Thoracic aorta (tissue), 2 donors: Measurements from ENCODE around the gene APOBEC3H. TPM values are rescaled to one million over a fixed set of nuclear protein-coding genes. Genes with fewer than 3 reads are reported as not detected.

Experiments
- total RNA-seq, 2 donors: library from RNA; depleted of rRNA; stranded (reverse); fragments of >200 nt; gene quantifications; one replicate each; pipeline versions ENCODE4 v1.1.0 to v1.2.3, GENCODE V29; 2016

APOBEC3H gene
- total RNA-seq, 2 donors from 2014 or later: 1.6 TPM; not detected in 1

Other genes starting within 250 kb of the APOBEC3H start
- 100 to 1,000 TPM in 1 of 2 donors, 10 to 100 TPM in 1; 80.1 to 111 TPM for gene CBX6, start 225.0 kb upstream of the APOBEC3H start, total RNA-seq
- 1 to 10 TPM in 1 of 2 donors, under 1 TPM in 1; 0.41 to 5.1 TPM for gene APOBEC3A, start 139.6 kb upstream of the APOBEC3H start, total RNA-seq
- under 1 TPM in 1 of 2 donors, not detected in 1; 0.42 TPM for gene APOBEC3B, start 114.9 kb upstream of the APOBEC3H start, total RNA-seq
- 10 to 100 TPM in 1 of 2 donors, 1 to 10 TPM in 1; 5.5 to 22.3 TPM for gene APOBEC3C, start 83.0 kb upstream of the APOBEC3H start, total RNA-seq
- 1 to 10 TPM; 1.4 to 1.8 TPM for gene APOBEC3D, start 76.1 kb upstream of the APOBEC3H start, total RNA-seq
- under 1 TPM; 0.49 to 0.95 TPM for gene APOBEC3F, start 56.4 kb upstream of the APOBEC3H start, total RNA-seq
- 1 to 10 TPM; 3.4 to 8.3 TPM for gene APOBEC3G, start 20.0 kb upstream of the APOBEC3H start, total RNA-seq
- gene CBX7, start 55.4 kb downstream of the APOBEC3H start, total RNA-seq: 100 to 1,000 TPM; 170 to 174 TPM
- gene PDGFB, start 147.7 kb downstream of the APOBEC3H start, total RNA-seq: 10 to 100 TPM; 10.8 to 12.6 TPM
- 1,000 to 10,000 TPM in 1 of 2 donors, 100 to 1,000 TPM in 1; 908 to 1,235 TPM for gene RPL3, start 222.4 kb downstream of the APOBEC3H start, total RNA-seq